Activated CD4-positive, CD25-positive, alpha-beta regulatory T cell treated with anti-CD3 and anti-CD28 coated beads, Interleukin-2, amount 50 U/mL, for 24 hours (primary cell): Measurements from ENCODE around the gene PRKACG.
"Not testable (repeated sequence)": the region's sequence is repeated elsewhere in the genome, so short reads cannot be mapped to it uniquely, and the experiment has no call there.

Experiments used
- ATAC-seq, 2 donors: fragments of 150-1000 bp; cut with Tn5 transposase; one replicate each; pipeline ENCODE4 v1.10.0; 2021; ENCODE audit warnings: mild to moderate bottlenecking in 1 of 2, moderate library complexity in 1 of 2

The PRKACG gene

GRCh38 chr9:69014013-69014412, at the start of gene PRKACG:
PRKACG (minus strand) TSS chr9:69014113; CDS start chr9:69014092, 21 bp downstream.
- ATAC-seq, result no peak

DNA sequence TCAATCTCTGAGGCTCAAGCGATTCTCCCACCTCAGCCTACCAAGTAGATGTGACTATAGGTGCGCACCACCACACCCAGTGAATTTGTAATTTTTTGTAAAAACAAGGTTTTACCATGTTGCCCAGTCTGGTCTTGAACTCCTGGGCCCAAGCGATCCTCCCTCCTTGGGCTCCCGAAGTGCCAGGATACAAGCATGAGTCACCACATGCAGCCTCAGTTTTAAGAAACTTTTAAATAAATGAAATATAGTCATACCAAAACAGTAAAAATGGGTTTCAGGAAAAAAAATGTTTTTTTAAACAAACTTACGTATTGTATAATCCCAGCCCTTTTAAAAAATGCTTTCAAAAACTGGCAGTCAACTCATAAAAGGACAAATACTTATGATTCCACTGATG, 48.3 kb upstream of the PRKACG start:
- no peak for ATAC-seq

DNA sequence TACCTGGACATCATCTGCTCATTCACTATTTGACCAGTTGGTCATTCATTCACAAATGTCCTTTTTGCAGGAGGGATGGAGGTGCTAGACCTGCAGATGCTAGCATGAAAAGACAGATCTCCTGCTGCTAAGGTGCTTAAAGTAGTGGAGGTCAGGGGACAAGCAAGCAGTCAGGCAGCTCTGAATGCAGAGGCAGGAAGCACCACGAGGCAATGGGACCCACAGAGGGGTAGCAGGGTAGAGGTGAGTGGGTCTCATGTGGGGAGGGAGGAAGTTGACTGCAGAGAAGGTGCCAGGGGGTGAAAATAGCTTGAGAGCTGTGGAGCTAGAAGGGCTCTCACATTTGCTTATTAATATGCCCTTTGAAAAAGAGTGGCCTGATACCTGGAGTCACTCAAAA, 46.9 kb upstream of the PRKACG start:
- no peak for ATAC-seq

- ATAC-seq, result no peak
Measured at GRCh38 chr9:69058101-69058500, 44.2 kb upstream of the PRKACG start.

DNA sequence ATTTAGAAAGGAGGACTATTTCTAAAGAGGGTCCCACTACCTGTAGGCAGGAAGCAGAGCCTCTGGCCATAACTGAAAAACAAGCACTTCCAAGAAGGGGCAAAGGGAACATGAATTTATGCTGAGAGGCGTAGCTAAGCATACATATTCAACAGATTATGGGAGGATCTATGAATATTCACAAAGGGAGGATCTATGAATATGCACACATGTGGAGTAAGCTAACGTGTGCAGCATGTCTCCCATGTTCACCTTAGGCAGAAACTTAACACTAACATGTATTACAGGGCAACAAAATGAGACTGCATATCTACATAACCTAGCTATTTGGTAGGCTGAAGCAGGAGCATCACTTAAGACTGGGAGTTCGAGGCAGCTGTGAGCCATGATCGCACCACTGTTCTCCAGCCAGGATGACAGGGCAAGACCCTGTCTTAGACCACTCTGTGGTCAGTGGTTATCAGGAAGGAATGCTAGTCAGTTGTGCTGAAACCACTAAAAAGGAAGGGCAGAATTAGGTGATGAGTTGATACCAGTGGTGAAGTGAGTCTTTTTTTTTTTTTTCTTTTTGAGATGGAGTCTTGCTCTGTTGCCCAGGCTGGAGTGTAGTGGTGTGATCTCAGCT, 42.4 kb upstream of the PRKACG start:
- ATAC-seq, result no peak

- no peak for ATAC-seq
Measured at GRCh38 chr9:69054989-69055388, 41.1 kb upstream of the PRKACG start.

DNA sequence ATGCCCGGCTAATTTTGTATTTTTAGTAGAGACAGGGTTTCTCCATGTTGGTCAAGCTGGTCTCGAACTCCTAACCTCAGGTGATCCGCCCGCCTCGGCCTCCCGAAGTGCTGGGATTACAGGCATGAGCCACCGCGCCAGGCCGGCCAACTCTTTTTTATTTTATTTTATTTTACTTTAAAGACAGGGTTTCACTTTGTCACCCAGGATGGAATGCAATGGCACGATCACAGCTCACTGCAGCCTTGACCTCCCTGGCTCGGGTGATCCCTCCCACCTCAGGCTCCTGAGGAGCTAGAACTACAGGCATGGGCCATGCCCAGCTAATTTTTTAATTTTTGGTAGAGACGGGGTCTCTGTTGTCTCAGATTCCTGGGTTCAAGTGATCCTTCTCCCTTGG, 37.0 kb upstream of the PRKACG start:
- not testable (repeated sequence) for ATAC-seq

DNA sequence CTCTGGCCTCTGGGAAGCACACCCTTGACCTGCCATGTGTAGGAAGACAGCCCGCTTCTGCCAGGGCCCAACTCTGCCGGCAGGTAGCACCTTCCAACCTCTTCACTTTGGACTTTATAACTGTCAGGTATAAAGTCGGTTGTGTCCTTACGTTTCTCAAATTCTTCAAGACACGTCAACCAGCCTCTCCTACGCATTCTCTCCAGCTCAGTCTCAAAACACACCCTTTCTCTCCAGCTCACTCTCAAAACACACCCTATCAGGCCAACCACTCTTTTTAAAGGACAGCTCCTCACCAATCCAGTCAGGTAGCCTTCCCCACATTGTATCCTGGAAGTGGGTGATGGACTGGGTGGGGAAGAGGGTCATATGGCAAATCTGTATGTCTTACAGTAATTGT, 35.2 kb upstream of the PRKACG start:
- ATAC-seq, result no peak

GRCh38 chr9:69047371-69047770, 33.5 kb upstream of the PRKACG start:
- ATAC-seq, result no peak

DNA sequence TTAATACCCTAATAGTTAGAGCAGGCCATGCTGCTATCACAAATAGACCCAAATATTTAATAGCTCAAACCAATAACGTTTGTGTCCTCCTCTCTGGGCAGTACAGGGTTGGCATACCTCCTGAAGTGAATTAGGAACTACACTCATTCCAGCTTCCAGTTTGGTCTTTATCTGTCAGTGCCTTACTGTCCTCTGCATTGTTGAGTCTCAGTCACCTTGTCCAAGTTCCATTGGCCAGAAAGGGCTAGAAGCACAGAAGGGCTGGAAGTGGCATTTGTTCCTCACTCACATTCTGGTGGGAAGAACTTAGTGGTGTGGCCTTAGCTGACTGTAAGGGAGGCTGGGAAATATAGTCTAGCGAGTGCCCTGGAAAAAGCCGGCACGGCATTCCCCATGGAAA, 32.8 kb upstream of the PRKACG start:
- no peak for ATAC-seq

DNA sequence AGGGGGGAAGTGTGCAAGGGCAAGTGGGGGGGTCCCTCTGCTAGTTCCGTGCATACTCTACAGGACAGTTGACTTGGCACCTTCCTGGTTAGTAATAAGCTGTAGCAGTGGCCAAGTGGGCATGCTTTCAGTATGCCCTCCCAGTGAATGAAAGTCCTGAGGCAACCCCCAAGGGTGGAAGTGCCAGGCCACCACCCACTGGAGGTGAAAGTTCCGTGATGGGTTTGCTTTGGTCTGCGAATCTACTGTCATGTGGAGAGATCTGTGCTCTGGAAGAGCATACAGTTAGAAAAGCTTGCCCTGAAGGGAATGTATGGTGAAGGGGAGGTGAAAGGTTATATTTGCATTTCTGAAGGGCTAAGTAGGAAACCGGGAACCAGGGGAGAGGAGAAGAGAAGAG, 31.9 kb upstream of the PRKACG start:
- no peak for ATAC-seq

- ATAC-seq, result no peak
Measured at GRCh38 chr9:69044240-69045219, 30.6 kb upstream of the PRKACG start.

GRCh38 chr9:69040646-69041045, 26.7 kb upstream of the PRKACG start:
- ATAC-seq, result no peak

DNA sequence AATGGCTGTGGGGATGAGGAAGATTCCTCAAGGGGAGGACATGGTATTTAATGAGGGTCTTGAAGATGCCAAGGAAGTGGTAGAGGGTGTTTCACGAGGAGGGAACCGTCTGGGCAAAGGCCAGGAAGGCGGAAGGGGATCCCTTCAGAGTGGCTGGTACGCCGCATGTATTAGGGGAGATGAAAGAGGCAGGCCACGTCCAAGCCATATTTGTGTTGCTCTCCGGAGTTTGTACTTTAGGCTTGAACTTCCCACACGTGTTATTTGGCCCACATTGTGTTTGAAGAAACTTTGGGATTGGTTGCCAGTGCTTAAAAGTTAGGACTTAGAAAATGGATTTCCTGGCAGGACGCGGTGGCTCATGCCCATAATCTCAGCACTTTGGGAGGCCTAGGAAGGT, 22.9 kb upstream of the PRKACG start:
- ATAC-seq, result no peak

DNA sequence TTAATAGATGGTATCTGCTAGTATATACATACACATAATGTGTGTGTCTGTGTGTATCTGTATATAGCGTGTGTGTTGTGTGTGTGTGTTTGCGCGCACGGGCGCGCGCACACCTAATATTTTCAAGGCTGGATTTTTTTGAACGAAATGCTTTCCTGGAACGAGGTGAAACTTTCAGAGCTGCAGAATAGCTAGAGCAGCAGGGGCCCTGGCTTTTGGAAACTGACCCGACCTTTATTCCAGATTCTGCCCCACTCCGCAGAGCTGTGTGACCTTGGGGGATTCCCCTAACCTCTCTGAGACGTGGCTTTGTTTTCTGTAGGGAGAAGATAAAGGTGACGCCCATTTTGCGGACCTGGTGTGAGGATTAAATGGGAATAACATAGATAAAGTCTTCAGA, 22.4 kb upstream of the PRKACG start:
- peak in 1 of 2 donors; percentile 33 for ATAC-seq

- peak; percentile 93 to 94 for ATAC-seq
Measured at GRCh38 chr9:69035438-69036308, 21.8 kb upstream of the PRKACG start, which contains the start of gene FXN. FXN (plus strand) TSS chr9:69035752; CDS start chr9:69035783, 31 bp downstream.

GRCh38 chr9:69034071-69034470, 20.2 kb upstream of the PRKACG start:
- ATAC-seq, result no peak

- ATAC-seq, result no peak
Measured at GRCh38 chr9:69030851-69031645, 17.1 kb upstream of the PRKACG start.

GRCh38 chr9:69029535-69029934, 15.6 kb upstream of the PRKACG start:
- ATAC-seq, result no peak

DNA sequence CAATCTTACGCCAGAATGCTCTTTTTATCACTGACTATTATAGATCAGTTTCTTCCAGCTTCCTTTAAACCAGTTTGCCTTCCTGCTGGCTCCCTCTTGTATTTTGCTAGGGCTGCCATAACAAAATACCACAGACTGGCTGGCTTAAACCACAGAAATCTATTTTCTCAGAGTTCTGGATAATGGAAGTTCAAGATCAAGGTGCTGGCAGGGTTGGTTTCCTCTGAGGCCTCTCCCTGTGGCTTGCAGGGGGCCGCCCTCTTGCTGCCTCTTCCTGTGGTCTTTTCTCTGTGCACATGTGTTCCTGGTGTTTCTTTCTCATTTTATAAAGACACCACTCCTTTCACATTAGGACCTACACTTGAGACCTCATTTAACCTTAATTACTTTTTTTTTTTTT, 14.8 kb upstream of the PRKACG start:
- peak in 1 of 2 donors; percentile 14 for ATAC-seq

- ATAC-seq, result peak; percentile 72 to 75
Measured at GRCh38 chr9:69027355-69028097, 13.6 kb upstream of the PRKACG start.
